ENCODE results near the gene USP12. TPM values are rescaled to one million over a fixed set of nuclear protein-coding genes. Genes with fewer than 3 reads are reported as not detected.

Gene USP12
- total RNA-seq, 1 experiment from 2014 or later: 20.6 TPM

GRCh38 chr13:27043013-27043412 is 128.6 kb downstream of the USP12 start:
- TF ChIP-seq, protein P1, sequence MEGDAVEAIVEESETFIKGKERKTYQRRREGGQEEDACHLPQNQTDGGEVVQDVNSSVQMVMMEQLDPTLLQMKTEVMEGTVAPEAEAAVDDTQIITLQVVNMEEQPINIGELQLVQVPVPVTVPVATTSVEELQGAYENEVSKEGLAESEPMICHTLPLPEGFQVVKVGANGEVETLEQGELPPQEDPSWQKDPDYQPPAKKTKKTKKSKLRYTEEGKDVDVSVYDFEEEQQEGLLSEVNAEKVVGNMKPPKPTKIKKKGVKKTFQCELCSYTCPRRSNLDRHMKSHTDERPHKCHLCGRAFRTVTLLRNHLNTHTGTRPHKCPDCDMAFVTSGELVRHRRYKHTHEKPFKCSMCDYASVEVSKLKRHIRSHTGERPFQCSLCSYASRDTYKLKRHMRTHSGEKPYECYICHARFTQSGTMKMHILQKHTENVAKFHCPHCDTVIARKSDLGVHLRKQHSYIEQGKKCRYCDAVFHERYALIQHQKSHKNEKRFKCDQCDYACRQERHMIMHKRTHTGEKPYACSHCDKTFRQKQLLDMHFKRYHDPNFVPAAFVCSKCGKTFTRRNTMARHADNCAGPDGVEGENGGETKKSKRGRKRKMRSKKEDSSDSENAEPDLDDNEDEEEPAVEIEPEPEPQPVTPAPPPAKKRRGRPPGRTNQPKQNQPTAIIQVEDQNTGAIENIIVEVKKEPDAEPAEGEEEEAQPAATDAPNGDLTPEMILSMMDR (IDR thresholded peaks at IDR 0.05; ENCODE audit: unreplicated experiment): no peak
- ChIA-PET POLR2A (interaction anchor here (0.6 to 2.0 kb wide), 8 partner anchors 9 to 322 kb away, joined by 3 to 6 read pairs (median 3); no protein-coding TSS in a partner anchor), CTCF (interaction anchor here (0.6 to 0.7 kb wide), 2 partner anchors 58 to 127 kb away, joined by 5 to 6 read pairs; no protein-coding TSS in a partner anchor)
- no TSS peak for BruUV-seq (replicated peaks)
- Mint-ChIP-seq H3K27ac (ENCODE audit: low read depth, unreplicated experiment) (no peak overlapping the region), H3K27me3 (ENCODE audit: insufficient read depth, unreplicated experiment) (no peaks in the 10 kb centered on the region), H3K9me3 (ENCODE audit: unreplicated experiment) (no peaks in the 10 kb centered on the region), H3K4me1 (ENCODE audit: insufficient read depth, unreplicated experiment) (peaks cover 20% of the 10 kb centered on the region), H3K36me3 (ENCODE audit: insufficient read depth, unreplicated experiment) (peaks cover 6% of the 10 kb centered on the region), H3K4me3 (ENCODE audit: unreplicated experiment) (no peak overlapping the region)
- DNase-seq (ENCODE audit: unreplicated experiment): peak; percentile 82
- intact Hi-C loops (cut with micrococcal nuclease): no loop called here

DNA sequence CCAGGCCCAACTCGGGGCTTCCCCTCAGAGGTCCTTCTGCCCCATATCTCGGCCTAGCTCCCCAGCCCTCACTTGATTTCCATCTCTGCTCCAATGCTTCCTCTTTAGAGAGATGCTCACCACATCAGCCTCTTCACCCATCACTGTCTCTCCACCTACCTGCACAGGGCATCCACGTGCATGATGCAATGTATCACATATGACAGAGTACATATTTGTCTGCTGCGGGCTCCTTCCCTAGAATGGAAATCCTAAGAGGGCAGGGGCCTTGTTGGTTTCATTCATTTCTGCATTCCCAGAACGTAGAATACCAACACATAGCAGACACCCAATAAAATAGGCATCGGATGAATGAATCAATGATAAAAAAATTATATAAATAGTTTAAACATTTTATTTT is 130.3 kb downstream of the USP12 start:
- no peak overlapping the region for H3K27ac Mint-ChIP-seq (ENCODE audit: low read depth, unreplicated experiment)
- CTCF ChIA-PET: interaction anchor here (0.8 kb wide), 1 partner anchor 214 kb away, joined by 5 read pairs; no protein-coding TSS in a partner anchor
- DNase-seq (ENCODE audit: unreplicated experiment): no peak
- no TSS peak for BruUV-seq (replicated peaks)
- no peaks in the 10 kb centered on the region for H3K9me3 Mint-ChIP-seq (ENCODE audit: unreplicated experiment)
- POLR2A ChIA-PET: no interaction called here
- peaks cover 33% of the 10 kb centered on the region for H3K4me1 Mint-ChIP-seq (ENCODE audit: insufficient read depth, unreplicated experiment)
- intact Hi-C loops (cut with micrococcal nuclease): no loop called here
- H3K36me3 Mint-ChIP-seq (ENCODE audit: insufficient read depth, unreplicated experiment): peaks cover 6% of the 10 kb centered on the region
- H3K4me3 Mint-ChIP-seq (ENCODE audit: unreplicated experiment): no peak overlapping the region
- TF ChIP-seq, protein P1 (IDR thresholded peaks at IDR 0.05; ENCODE audit: unreplicated experiment): no peak
- no peaks in the 10 kb centered on the region for H3K27me3 Mint-ChIP-seq (ENCODE audit: insufficient read depth, unreplicated experiment)

GRCh38 chr13:27040826-27041108 is 130.8 kb downstream of the USP12 start:
- BruUV-seq (replicated peaks): no TSS peak
- POLR2A ChIA-PET: no interaction called here
- no peak overlapping the region for H3K4me3 Mint-ChIP-seq (ENCODE audit: unreplicated experiment)

GRCh38 chr13:27039171-27039701 is 132.4 kb downstream of the USP12 start:
- ChIA-PET CTCF (interaction anchor here (0.6 to 1.6 kb wide), 3 partner anchors 11 to 494 kb away, joined by 3 to 6 read pairs (median 3); no protein-coding TSS in a partner anchor), POLR2A (interaction anchor here (1.6 kb wide), 1 partner anchor 131 kb away, joined by 3 read pairs; no protein-coding TSS in a partner anchor)
- peaks cover 6% of the 10 kb centered on the region for H3K36me3 Mint-ChIP-seq (ENCODE audit: insufficient read depth, unreplicated experiment)
- H3K27ac Mint-ChIP-seq (ENCODE audit: low read depth, unreplicated experiment): no peak overlapping the region
- DNase-seq (ENCODE audit: unreplicated experiment): no peak
- TF ChIP-seq, protein P1 (IDR thresholded peaks at IDR 0.05; ENCODE audit: unreplicated experiment): no peak
- intact Hi-C loops (cut with micrococcal nuclease): no loop called here
- no TSS peak for BruUV-seq (replicated peaks)
- H3K4me3 Mint-ChIP-seq (ENCODE audit: unreplicated experiment): no peak overlapping the region
- peaks cover 37% of the 10 kb centered on the region for H3K4me1 Mint-ChIP-seq (ENCODE audit: insufficient read depth, unreplicated experiment)
- H3K9me3 Mint-ChIP-seq (ENCODE audit: unreplicated experiment): no peaks in the 10 kb centered on the region
- H3K27me3 Mint-ChIP-seq (ENCODE audit: insufficient read depth, unreplicated experiment): no peaks in the 10 kb centered on the region

More at GRCh38 chr13:27040826-27041108, 130.8 kb downstream of the USP12 start:
- H3K27me3 Mint-ChIP-seq (ENCODE audit: insufficient read depth, unreplicated experiment): no peaks in the 10 kb centered on the region
- H3K4me1 Mint-ChIP-seq (ENCODE audit: insufficient read depth, unreplicated experiment): peaks cover 39% of the 10 kb centered on the region
- DNase-seq (ENCODE audit: unreplicated experiment): no peak
- TF ChIP-seq, protein P1 (IDR thresholded peaks at IDR 0.05; ENCODE audit: unreplicated experiment): no peak
- H3K27ac Mint-ChIP-seq (ENCODE audit: low read depth, unreplicated experiment): no peak overlapping the region
- H3K36me3 Mint-ChIP-seq (ENCODE audit: insufficient read depth, unreplicated experiment): peaks cover 6% of the 10 kb centered on the region
- H3K9me3 Mint-ChIP-seq (ENCODE audit: unreplicated experiment): no peaks in the 10 kb centered on the region
- intact Hi-C loops (cut with micrococcal nuclease): no loop called here
- CTCF ChIA-PET: interaction anchor here (1.6 kb wide), 1 partner anchor 56 kb away, joined by 6 read pairs; no protein-coding TSS in a partner anchor
